Spinal cord (tissue), 10 donors: ENCODE data around the gene ABCE1. TPM values are rescaled to one million over a fixed set of nuclear protein-coding genes. Genes with fewer than 3 reads are reported as not detected.

Experiments
- DNase-seq, 6 donors: peaks; one replicate each; pipeline versions ENCODE4 v3.0.0 to v3.0.0-alpha.2; 2013 to 2015; ENCODE audit warnings: low spot score in 6 of 6, low read depth in 4 of 6
- H3K27ac ChIP-seq: one replicate; pipeline ENCODE4 v1.5.1; 2013; ENCODE audit warnings: low read depth, low read length, control low read depth
- H3K27me3 ChIP-seq: one replicate; pipeline ENCODE4 v1.6.1; 2013; ENCODE audit warnings: low read length; ENCODE audit not compliant: control insufficient read depth, insufficient read depth
- H3K36me3 ChIP-seq: one replicate; pipeline ENCODE4 v1.6.1; 2013; ENCODE audit warnings: low read length; ENCODE audit not compliant: control insufficient read depth, insufficient read depth
- H3K4me1 ChIP-seq: one replicate; pipeline ENCODE4 v1.6.1; 2013; ENCODE audit warnings: low read length; ENCODE audit not compliant: control insufficient read depth, insufficient read depth
- H3K4me3 ChIP-seq: one replicate; pipeline ENCODE4 v1.5.1; 2013; ENCODE audit warnings: low read depth, low read length, control low read depth
- H3K9me3 ChIP-seq: one replicate; pipeline ENCODE4 v1.6.1; 2013; ENCODE audit warnings: low read length; ENCODE audit not compliant: control insufficient read depth, insufficient read depth
- WGBS: methylation state at CpG from one replicate; pipeline ENCODE4 v1.1.5; 2013; ENCODE audit warnings: missing lambda C conversion rate; ENCODE audit not compliant: insufficient coverage; 5-methylcytosine and 5-hydroxymethylcytosine counted together
- polyA plus RNA-seq, 2 donors: library from polyadenylated mRNA; unstranded; fragments of 120-200 nt; gene quantifications; one replicate each; pipeline ENCODE4 v1.2.1, GENCODE V29; 2013; ENCODE audit not compliant: insufficient read length in 2 of 2
- total RNA-seq, 2 donors: library from RNA; depleted of rRNA in 1 of 2; stranded (reverse); fragments of 120-200 nt in 1 of 2; fragments of >200 nt in 1 of 2; gene quantifications; one replicate each; pipeline versions ENCODE4 v1.2.3 to v1.2.4, GENCODE V29; 2013 to 2014
- donor health status: healthy.

ABCE1 gene
- total and polyA plus RNA-seq, 4 donors: 50.4 to 117 (median 74.0) TPM

GRCh38 chr4:145099653-145100052 lies 1.5 kb downstream of the ABCE1 start:
- H3K36me3 ChIP-seq: peaks cover 4% of the 10 kb centered on the region
- no peak overlapping the region for H3K27ac ChIP-seq
- H3K9me3 ChIP-seq: no peaks in the 10 kb centered on the region
- H3K4me3 ChIP-seq: peak overlapping the region; percentile 58
- peaks cover 7% of the 10 kb centered on the region for H3K4me1 ChIP-seq
- peak in 1 of 6 donors; percentile 1 for DNase-seq
- no peaks in the 10 kb centered on the region for H3K27me3 ChIP-seq
- no CpG with 5 or more reads among the region's 5 CpGs for WGBS

- DNase-seq: no peak
- H3K36me3 ChIP-seq: no peaks in the 10 kb centered on the region
- H3K27ac ChIP-seq: no peak overlapping the region
- no peak overlapping the region for H3K4me3 ChIP-seq
- H3K9me3 ChIP-seq: no peaks in the 10 kb centered on the region
- no peaks in the 10 kb centered on the region for H3K27me3 ChIP-seq
- 89% methylated on average over 1 of the region's 1 CpG for WGBS
- peaks cover 7% of the 10 kb centered on the region for H3K4me1 ChIP-seq
Observed at GRCh38 chr4:145101091-145101490, 3.0 kb downstream of the ABCE1 start.

- 88% methylated on average over 2 of the region's 2 CpGs for WGBS
- Histone ChIP-seq H3K36me3 (no peaks in the 10 kb centered on the region), H3K4me3 (no peak overlapping the region), H3K4me1 (no peaks in the 10 kb centered on the region), H3K27ac (no peak overlapping the region), H3K9me3 (no peaks in the 10 kb centered on the region), H3K27me3 (no peaks in the 10 kb centered on the region)
- no peak for DNase-seq
Observed at GRCh38 chr4:145102619-145103018, 4.5 kb downstream of the ABCE1 start.

GRCh38 chr4:145103496-145103895 lies 5.4 kb downstream of the ABCE1 start:
- no peak for DNase-seq
- no peaks in the 10 kb centered on the region for H3K36me3 ChIP-seq
- no peaks in the 10 kb centered on the region for H3K4me1 ChIP-seq
- WGBS: no CpG with 5 or more reads among the region's 3 CpGs
- H3K9me3 ChIP-seq: no peaks in the 10 kb centered on the region
- no peaks in the 10 kb centered on the region for H3K27me3 ChIP-seq
- no peak overlapping the region for H3K4me3 ChIP-seq
- no peak overlapping the region for H3K27ac ChIP-seq

GRCh38 chr4:145107126-145107525 lies 9.0 kb downstream of the ABCE1 start:
- no peaks in the 10 kb centered on the region for H3K27me3 ChIP-seq
- no CpG with 5 or more reads among the region's 2 CpGs for WGBS
- H3K4me1 ChIP-seq: no peaks in the 10 kb centered on the region

GRCh38 chr4:145108128-145108527 lies 10.0 kb downstream of the ABCE1 start:
- Histone ChIP-seq H3K36me3 (peaks cover 15% of the 10 kb centered on the region), H3K9me3 (no peaks in the 10 kb centered on the region), H3K4me1 (no peaks in the 10 kb centered on the region), H3K27ac (no peak overlapping the region), H3K27me3 (no peaks in the 10 kb centered on the region), H3K4me3 (no peak overlapping the region)
- no peak for DNase-seq

More at GRCh38 chr4:145107126-145107525, 9.0 kb downstream of the ABCE1 start:
- no peak for DNase-seq
- Histone ChIP-seq H3K27ac (no peak overlapping the region), H3K36me3 (peaks cover 11% of the 10 kb centered on the region), H3K4me3 (no peak overlapping the region), H3K9me3 (no peaks in the 10 kb centered on the region)

GRCh38 chr4:145125396-145125795 lies 27.3 kb downstream of the ABCE1 start:
- Histone ChIP-seq H3K4me1 (no peaks in the 10 kb centered on the region), H3K9me3 (no peaks in the 10 kb centered on the region), H3K27me3 (no peaks in the 10 kb centered on the region), H3K4me3 (no peak overlapping the region), H3K27ac (no peak overlapping the region), H3K36me3 (peaks cover 19% of the 10 kb centered on the region)
- WGBS: no CpG with 5 or more reads among the region's 2 CpGs
- no peak for DNase-seq

- Histone ChIP-seq H3K36me3 (peaks cover 11% of the 10 kb centered on the region), H3K27ac (no peak overlapping the region), H3K9me3 (no peaks in the 10 kb centered on the region), H3K4me3 (no peak overlapping the region), H3K27me3 (no peaks in the 10 kb centered on the region), H3K4me1 (peaks cover 3% of the 10 kb centered on the region)
- DNase-seq: no peak
Observed at GRCh38 chr4:145130130-145130529, 32.0 kb downstream of the ABCE1 start.

- Histone ChIP-seq H3K27ac (no peak overlapping the region), H3K4me3 (no peak overlapping the region), H3K36me3 (peaks cover 6% of the 10 kb centered on the region), H3K9me3 (no peaks in the 10 kb centered on the region), H3K4me1 (peaks cover 3% of the 10 kb centered on the region), H3K27me3 (no peaks in the 10 kb centered on the region)
- no peak for DNase-seq
- no CpG with 5 or more reads among the region's 2 CpGs for WGBS
Observed at GRCh38 chr4:145130788-145131399, 32.8 kb downstream of the ABCE1 start.

- no peaks in the 10 kb centered on the region for H3K36me3 ChIP-seq
- no peak for DNase-seq
- no peak overlapping the region for H3K4me3 ChIP-seq
- H3K27me3 ChIP-seq: no peaks in the 10 kb centered on the region
- peaks cover 3% of the 10 kb centered on the region for H3K4me1 ChIP-seq
- H3K9me3 ChIP-seq: no peaks in the 10 kb centered on the region
- no peak overlapping the region for H3K27ac ChIP-seq
- WGBS: 96% methylated on average over 5 of the region's 12 CpGs
Observed at GRCh38 chr4:145131848-145132247, 33.7 kb downstream of the ABCE1 start.
